ENCODE measurements around the gene IL15RA. TPM values are rescaled to one million over a fixed set of nuclear protein-coding genes. Genes with fewer than 3 reads are reported as not detected.

IL15RA gene
- total RNA-seq, 6 donors from 2014 or later: 28.0 to 72.6 (median 35.1) TPM

GRCh38 chr10:5944389-5945189, 32.8 kb downstream of the IL15RA start:
- 48 to 56% methylated on average over 7 of the region's 7 CpGs for WGBS, 2 donors
- Histone ChIP-seq H3K36me3 (no peaks in the 10 kb centered on the region), H3K27ac (peak overlapping the region; percentile 82 to 93 (median 86)), H3K27me3 (no peaks in the 10 kb centered on the region), H3K9me3 (no peaks in the 10 kb centered on the region), H3K4me1 (peaks cover 55 to 71% (median 66%) of the 10 kb centered on the region in 4 donors), H3K4me3 (peak overlapping the region; percentile 26 to 45 (median 39))
- peak in 1 of 2 donors; percentile 61 for DNase-seq
- TF ChIP-seq POLR2AphosphoS5 (IDR thresholded peaks at IDR 0.05) (peak; percentile 44 to 77), CTCF (IDR thresholded peaks at IDR 0.05) (no peak), POLR2A (IDR thresholded peaks at IDR 0.05) (peak in 1 of 4 donors; percentile 35), EP300 (IDR thresholded peaks at IDR 0.05) (peak in 1 of 4 donors; percentile 39)
- peak; percentile 44 to 87 for ATAC-seq (ENCODE audit: low FRiP score in 2 of 2)

- TF ChIP-seq POLR2AphosphoS5 (IDR thresholded peaks at IDR 0.05): peak; percentile 33 to 61
- TF ChIP-seq POLR2A (IDR thresholded peaks at IDR 0.05): peak in 1 of 4 donors; percentile 39
- TF ChIP-seq CTCF (IDR thresholded peaks at IDR 0.05): no peak
- TF ChIP-seq EP300 (IDR thresholded peaks at IDR 0.05): no peak
- DNase-seq (peak; percentile 36 to 81), ATAC-seq (ENCODE audit: low FRiP score in 2 of 2) (peak; percentile 65 to 79)
- Histone ChIP-seq H3K4me1 (peaks cover 49 to 63% (median 58%) of the 10 kb centered on the region in 4 donors), H3K36me3 (peaks cover 0 to 6% (median 1%) of the 10 kb centered on the region in 4 donors), H3K27me3 (no peaks in the 10 kb centered on the region), H3K4me3 (peak overlapping the region in 2 of 4 donors; percentile 44 to 45), H3K27ac (peak overlapping the region; percentile 82 to 93 (median 86)), H3K9me3 (no peaks in the 10 kb centered on the region)
- WGBS, 2 donors: 27 to 28% methylated on average over 8 to 15 of the region's 15 CpGs
Observed at GRCh38 chr10:5943536-5943935, 33.8 kb downstream of the IL15RA start.

- WGBS, 2 donors: 53 to 77% methylated on average over 14 to 16 of the region's 16 CpGs
- DNase-seq (peak; percentile 69 to 74), ATAC-seq (ENCODE audit: low FRiP score in 2 of 2) (peak; percentile 30 to 57)
- peak in 1 of 4 donors; percentile 12 for TF ChIP-seq EP300 (IDR thresholded peaks at IDR 0.05)
- TF ChIP-seq POLR2A (IDR thresholded peaks at IDR 0.05): peak in 1 of 4 donors; percentile 36
- no peak for TF ChIP-seq CTCF (IDR thresholded peaks at IDR 0.05)
- TF ChIP-seq POLR2AphosphoS5 (IDR thresholded peaks at IDR 0.05): peak; percentile 61 to 66
- peak overlapping the region; percentile 82 to 93 (median 86) for H3K27ac ChIP-seq
- H3K4me3 ChIP-seq: peak overlapping the region in 1 of 4 donors; percentile 22
- H3K9me3 ChIP-seq: no peaks in the 10 kb centered on the region
- no peaks in the 10 kb centered on the region for H3K27me3 ChIP-seq
- peaks cover 47 to 62% (median 57%) of the 10 kb centered on the region in 4 donors for H3K4me1 ChIP-seq
- peaks cover 0 to 15% (median 10%) of the 10 kb centered on the region in 4 donors for H3K36me3 ChIP-seq
Observed at GRCh38 chr10:5942474-5942873, 34.9 kb downstream of the IL15RA start.

GRCh38 chr10:5942001-5942400, 35.3 kb downstream of the IL15RA start:
- ATAC-seq (ENCODE audit: low FRiP score in 2 of 2) (no peak), DNase-seq (peak in 1 of 2 donors; percentile 56)
- peaks cover 43 to 57% (median 52%) of the 10 kb centered on the region in 4 donors for H3K4me1 ChIP-seq
- 75% methylated on average over 7 to 10 of the region's 13 CpGs for WGBS, 2 donors
- peak overlapping the region; percentile 82 to 93 (median 86) for H3K27ac ChIP-seq
- no peak for TF ChIP-seq POLR2AphosphoS5 (IDR thresholded peaks at IDR 0.05)
- TF ChIP-seq CTCF (IDR thresholded peaks at IDR 0.05): no peak
- TF ChIP-seq EP300 (IDR thresholded peaks at IDR 0.05): no peak
- TF ChIP-seq POLR2A (IDR thresholded peaks at IDR 0.05): no peak
- no peaks in the 10 kb centered on the region for H3K27me3 ChIP-seq
- H3K9me3 ChIP-seq: no peaks in the 10 kb centered on the region
- H3K36me3 ChIP-seq: peaks cover 2 to 20% (median 15%) of the 10 kb centered on the region in 4 donors
- peak overlapping the region in 1 of 4 donors; percentile 22 for H3K4me3 ChIP-seq
